ENCODE measurements around the gene KCNC1.

DNA sequence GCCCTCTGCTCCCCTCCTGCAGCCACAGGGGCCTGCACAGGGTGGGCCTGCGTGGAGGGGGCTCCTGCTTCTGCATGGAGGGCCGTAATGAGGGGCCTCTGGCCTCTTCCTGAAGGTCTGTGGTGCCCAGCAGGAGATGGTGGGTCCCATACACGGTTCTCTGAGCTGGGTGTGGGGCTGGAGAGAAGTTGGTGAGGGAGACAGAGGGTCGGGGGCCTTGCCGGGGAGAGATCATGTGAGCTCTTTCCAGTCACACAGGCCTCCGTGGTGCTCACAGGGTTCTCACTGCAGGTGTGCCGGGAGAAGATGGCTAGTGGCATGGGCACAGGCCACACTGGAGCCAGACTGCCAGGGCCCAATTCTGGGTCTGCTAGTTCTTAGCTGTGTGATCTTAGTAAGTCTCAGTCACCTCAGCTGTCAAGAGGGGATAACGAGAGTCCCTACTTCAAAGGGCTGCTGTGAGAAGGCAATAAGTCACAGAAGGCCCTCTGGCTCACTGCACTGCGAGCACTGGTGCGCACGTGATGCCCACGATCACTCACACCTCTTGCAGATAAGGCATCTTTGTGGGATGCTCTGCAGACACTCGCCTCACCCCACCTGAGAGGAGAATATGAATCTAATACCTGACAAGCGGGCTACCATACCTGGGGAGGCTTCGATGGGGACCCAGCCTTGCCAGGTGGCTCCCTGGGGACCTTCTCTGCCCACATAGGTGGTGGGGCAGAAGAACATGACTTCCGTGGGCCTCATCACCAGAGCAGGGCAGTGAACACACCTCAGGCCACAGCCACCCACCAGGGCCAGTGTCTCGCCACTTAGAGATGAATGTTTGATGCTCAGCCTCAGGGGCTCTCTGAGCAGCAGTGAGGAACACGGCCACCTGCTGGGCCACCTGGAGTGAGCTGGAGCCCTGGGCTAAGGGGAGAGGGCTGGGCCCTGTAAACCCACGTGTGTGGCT, 14.5 kb downstream of the KCNC1 start:
- TF ChIP-seq, protein P1, sequence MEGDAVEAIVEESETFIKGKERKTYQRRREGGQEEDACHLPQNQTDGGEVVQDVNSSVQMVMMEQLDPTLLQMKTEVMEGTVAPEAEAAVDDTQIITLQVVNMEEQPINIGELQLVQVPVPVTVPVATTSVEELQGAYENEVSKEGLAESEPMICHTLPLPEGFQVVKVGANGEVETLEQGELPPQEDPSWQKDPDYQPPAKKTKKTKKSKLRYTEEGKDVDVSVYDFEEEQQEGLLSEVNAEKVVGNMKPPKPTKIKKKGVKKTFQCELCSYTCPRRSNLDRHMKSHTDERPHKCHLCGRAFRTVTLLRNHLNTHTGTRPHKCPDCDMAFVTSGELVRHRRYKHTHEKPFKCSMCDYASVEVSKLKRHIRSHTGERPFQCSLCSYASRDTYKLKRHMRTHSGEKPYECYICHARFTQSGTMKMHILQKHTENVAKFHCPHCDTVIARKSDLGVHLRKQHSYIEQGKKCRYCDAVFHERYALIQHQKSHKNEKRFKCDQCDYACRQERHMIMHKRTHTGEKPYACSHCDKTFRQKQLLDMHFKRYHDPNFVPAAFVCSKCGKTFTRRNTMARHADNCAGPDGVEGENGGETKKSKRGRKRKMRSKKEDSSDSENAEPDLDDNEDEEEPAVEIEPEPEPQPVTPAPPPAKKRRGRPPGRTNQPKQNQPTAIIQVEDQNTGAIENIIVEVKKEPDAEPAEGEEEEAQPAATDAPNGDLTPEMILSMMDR (CRISPR knock-in tag; IDR thresholded peaks at IDR 0.05): no peak
- TF ChIP-seq, protein P2, sequence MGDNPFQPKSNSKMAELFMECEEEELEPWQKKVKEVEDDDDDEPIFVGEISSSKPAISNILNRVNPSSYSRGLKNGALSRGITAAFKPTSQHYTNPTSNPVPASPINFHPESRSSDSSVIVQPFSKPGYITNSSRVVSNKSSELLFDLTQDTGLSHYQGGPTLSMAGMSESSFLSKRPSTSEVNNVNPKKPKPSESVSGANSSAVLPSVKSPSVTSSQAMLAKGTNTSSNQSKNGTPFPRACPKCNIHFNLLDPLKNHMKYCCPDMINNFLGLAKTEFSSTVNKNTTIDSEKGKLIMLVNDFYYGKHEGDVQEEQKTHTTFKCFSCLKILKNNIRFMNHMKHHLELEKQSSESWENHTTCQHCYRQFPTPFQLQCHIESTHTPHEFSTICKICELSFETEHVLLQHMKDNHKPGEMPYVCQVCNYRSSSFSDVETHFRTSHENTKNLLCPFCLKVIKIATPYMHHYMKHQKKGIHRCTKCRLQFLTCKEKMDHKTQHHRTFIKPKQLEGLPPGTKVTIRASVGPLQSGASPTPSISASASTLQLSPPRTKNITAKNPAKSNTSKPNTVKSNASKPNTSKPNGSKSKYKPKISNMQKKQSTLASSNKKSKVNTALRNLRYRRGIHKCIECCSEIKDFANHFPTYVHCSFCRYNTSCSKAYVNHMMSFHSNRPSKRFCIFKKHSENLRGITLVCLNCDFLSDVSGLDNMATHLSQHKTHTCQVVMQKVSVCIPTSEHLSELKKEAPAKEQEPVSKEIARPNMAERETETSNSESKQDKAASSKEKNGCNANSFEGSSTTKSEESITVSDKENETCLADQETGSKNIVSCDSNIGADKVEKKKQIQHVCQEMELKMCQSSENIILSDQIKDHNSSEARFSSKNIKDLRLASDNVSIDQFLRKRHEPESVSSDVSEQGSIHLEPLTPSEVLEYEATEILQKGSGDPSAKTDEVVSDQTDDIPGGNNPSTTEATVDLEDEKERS (CRISPR knock-in tag; IDR thresholded peaks at IDR 0.05): no peak
- TF ChIP-seq, protein P3, sequence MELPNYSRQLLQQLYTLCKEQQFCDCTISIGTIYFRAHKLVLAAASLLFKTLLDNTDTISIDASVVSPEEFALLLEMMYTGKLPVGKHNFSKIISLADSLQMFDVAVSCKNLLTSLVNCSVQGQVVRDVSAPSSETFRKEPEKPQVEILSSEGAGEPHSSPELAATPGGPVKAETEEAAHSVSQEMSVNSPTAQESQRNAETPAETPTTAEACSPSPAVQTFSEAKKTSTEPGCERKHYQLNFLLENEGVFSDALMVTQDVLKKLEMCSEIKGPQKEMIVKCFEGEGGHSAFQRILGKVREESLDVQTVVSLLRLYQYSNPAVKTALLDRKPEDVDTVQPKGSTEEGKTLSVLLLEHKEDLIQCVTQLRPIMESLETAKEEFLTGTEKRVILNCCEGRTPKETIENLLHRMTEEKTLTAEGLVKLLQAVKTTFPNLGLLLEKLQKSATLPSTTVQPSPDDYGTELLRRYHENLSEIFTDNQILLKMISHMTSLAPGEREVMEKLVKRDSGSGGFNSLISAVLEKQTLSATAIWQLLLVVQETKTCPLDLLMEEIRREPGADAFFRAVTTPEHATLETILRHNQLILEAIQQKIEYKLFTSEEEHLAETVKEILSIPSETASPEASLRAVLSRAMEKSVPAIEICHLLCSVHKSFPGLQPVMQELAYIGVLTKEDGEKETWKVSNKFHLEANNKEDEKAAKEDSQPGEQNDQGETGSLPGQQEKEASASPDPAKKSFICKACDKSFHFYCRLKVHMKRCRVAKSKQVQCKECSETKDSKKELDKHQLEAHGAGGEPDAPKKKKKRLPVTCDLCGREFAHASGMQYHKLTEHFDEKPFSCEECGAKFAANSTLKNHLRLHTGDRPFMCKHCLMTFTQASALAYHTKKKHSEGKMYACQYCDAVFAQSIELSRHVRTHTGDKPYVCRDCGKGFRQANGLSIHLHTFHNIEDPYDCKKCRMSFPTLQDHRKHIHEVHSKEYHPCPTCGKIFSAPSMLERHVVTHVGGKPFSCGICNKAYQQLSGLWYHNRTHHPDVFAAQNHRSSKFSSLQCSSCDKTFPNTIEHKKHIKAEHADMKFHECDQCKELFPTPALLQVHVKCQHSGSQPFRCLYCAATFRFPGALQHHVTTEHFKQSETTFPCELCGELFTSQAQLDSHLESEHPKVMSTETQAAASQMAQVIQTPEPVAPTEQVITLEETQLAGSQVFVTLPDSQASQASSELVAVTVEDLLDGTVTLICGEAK (IDR thresholded peaks at IDR 0.05): no peak
- TF ChIP-seq, protein P3 (CRISPR knock-in tag; IDR thresholded peaks at IDR 0.05): no peak
- TF ChIP-seq, protein P4, sequence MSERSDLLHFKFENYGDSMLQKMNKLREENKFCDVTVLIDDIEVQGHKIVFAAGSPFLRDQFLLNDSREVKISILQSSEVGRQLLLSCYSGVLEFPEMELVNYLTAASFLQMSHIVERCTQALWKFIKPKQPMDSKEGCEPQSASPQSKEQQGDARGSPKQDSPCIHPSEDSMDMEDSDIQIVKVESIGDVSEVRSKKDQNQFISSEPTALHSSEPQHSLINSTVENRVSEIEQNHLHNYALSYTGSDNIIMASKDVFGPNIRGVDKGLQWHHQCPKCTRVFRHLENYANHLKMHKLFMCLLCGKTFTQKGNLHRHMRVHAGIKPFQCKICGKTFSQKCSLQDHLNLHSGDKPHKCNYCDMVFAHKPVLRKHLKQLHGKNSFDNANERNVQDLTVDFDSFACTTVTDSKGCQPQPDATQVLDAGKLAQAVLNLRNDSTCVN (CRISPR knock-in tag; IDR thresholded peaks at IDR 0.05; ENCODE audit: borderline replicate concordance): no peak
- TF ChIP-seq, protein P5, sequence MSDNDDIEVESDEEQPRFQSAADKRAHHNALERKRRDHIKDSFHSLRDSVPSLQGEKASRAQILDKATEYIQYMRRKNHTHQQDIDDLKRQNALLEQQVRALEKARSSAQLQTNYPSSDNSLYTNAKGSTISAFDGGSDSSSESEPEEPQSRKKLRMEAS (IDR thresholded peaks at IDR 0.05): no peak
- no peak for TF ChIP-seq EP300 (IDR thresholded peaks at IDR 0.05; ENCODE audit: low read depth in 2 of 2, low read length in 2 of 2)
- TF ChIP-seq EP300 (CRISPR knock-in tag; IDR thresholded peaks at IDR 0.05; ENCODE audit: borderline replicate concordance): no peak
- TF ChIP-seq RORA (CRISPR knock-in tag; IDR thresholded peaks at IDR 0.05): no peak
- TF ChIP-seq JUND (CRISPR knock-in tag; IDR thresholded peaks at IDR 0.05): no peak
- no peak for TF ChIP-seq NRL (CRISPR knock-in tag; IDR thresholded peaks at IDR 0.05; ENCODE audit: borderline replicate concordance)
- TF ChIP-seq, protein P6, sequence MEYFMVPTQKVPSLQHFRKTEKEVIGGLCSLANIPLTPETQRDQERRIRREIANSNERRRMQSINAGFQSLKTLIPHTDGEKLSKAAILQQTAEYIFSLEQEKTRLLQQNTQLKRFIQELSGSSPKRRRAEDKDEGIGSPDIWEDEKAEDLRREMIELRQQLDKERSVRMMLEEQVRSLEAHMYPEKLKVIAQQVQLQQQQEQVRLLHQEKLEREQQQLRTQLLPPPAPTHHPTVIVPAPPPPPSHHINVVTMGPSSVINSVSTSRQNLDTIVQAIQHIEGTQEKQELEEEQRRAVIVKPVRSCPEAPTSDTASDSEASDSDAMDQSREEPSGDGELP (IDR thresholded peaks at IDR 0.05; ENCODE audit: borderline replicate concordance, low read depth): no peak
- TF ChIP-seq ZNF510 (CRISPR knock-in tag; IDR thresholded peaks at IDR 0.05; ENCODE audit: low read depth): no peak
- TF ChIP-seq POLR2A (IDR thresholded peaks at IDR 0.05; ENCODE audit: insufficient read depth in 1 of 2, low read depth in 2 of 2, low read length in 2 of 2): no peak

All from HepG2 (cell line).